Glutamatergic neuron (in vitro differentiated cells): ENCODE measurements around the gene ALG1. TPM values are rescaled to one million over a fixed set of nuclear protein-coding genes. Genes with fewer than 3 reads are reported as not detected.
A peak's percentile ranks its signal among the peaks of the same experiment; 100 is the strongest.

Experiments used
- DNase-seq: peaks from one replicate; pipeline ENCODE4 v3.0.0; 2022
- H3K27ac Mint-ChIP-seq: one replicate; pipeline ENCODE4 v1.8.0; 2020; ENCODE audit warnings: mild to moderate bottlenecking, mixed read lengths, inconsistent platforms; ENCODE audit not compliant: unreplicated experiment
- H3K27me3 Mint-ChIP-seq: one replicate; pipeline ENCODE4 v1.8.0; 2020; ENCODE audit warnings: mild to moderate bottlenecking, moderate library complexity, mixed read lengths, inconsistent platforms; ENCODE audit not compliant: unreplicated experiment
- H3K36me3 Mint-ChIP-seq: one replicate; pipeline ENCODE4 v1.8.0; 2020; ENCODE audit warnings: mild to moderate bottlenecking, mixed read lengths, inconsistent platforms; ENCODE audit not compliant: unreplicated experiment
- H3K4me1 Mint-ChIP-seq: one replicate; pipeline ENCODE4 v1.8.0; 2020; ENCODE audit warnings: mild to moderate bottlenecking, low read depth, mixed read lengths, inconsistent platforms; ENCODE audit not compliant: unreplicated experiment
- H3K4me3 Mint-ChIP-seq: one replicate; pipeline ENCODE4 v1.8.0; 2020; ENCODE audit warnings: mild to moderate bottlenecking, mixed read lengths, inconsistent platforms; ENCODE audit not compliant: unreplicated experiment
- H3K9me3 Mint-ChIP-seq: one replicate; pipeline ENCODE4 v1.8.0; 2020; ENCODE audit warnings: mild to moderate bottlenecking, moderate library complexity, mixed read lengths, inconsistent platforms; ENCODE audit not compliant: unreplicated experiment
- total RNA-seq: library from RNA; stranded (reverse); fragmentation: NEBNext Ultra II Directional; extraction: Animal tissue kit (Norgen Biotek cat#: 25700); gene quantifications from one replicate; pipeline ENCODE4 v1.2.1, GENCODE V29; 2021; ENCODE audit not compliant: unreplicated experiment
- TF ChIP-seq, protein P1 (sequence below): fragments of 200-600 bp; sonication (generic); IDR thresholded peaks from one replicate; pipeline ENCODE4 v1.5.0; 2021; ENCODE audit not compliant: partially characterized antibody, unreplicated experiment

Gene ALG1
- total RNA-seq, 1 donor from 2014 or later: 18.8 TPM

DNA sequence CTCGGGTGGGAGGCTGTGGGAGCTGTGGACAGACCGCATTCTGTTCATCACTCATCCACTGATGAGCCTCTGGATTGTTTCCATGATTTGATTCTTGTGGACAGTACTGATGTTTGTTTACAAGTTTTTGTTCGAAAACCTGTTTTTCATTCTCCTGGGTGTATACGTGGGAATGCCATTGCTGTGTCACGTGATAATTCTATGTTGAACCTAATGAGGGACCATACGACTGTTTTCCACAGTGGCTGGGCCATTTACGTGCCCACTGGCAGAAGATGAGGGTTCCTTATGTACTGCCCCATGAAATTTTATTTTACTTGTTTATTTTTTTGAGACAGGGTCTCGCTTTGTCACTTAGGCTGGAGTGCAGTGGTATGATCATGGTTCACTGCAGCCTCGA, 2.6 kb upstream of the ALG1 start:
- H3K27me3 Mint-ChIP-seq: peaks cover 3% of the 10 kb centered on the region
- H3K9me3 Mint-ChIP-seq: peaks cover 2% of the 10 kb centered on the region
- no peak overlapping the region for H3K4me3 Mint-ChIP-seq
- peaks cover 2% of the 10 kb centered on the region for H3K4me1 Mint-ChIP-seq
- no peak overlapping the region for H3K27ac Mint-ChIP-seq
- TF ChIP-seq, protein P1, sequence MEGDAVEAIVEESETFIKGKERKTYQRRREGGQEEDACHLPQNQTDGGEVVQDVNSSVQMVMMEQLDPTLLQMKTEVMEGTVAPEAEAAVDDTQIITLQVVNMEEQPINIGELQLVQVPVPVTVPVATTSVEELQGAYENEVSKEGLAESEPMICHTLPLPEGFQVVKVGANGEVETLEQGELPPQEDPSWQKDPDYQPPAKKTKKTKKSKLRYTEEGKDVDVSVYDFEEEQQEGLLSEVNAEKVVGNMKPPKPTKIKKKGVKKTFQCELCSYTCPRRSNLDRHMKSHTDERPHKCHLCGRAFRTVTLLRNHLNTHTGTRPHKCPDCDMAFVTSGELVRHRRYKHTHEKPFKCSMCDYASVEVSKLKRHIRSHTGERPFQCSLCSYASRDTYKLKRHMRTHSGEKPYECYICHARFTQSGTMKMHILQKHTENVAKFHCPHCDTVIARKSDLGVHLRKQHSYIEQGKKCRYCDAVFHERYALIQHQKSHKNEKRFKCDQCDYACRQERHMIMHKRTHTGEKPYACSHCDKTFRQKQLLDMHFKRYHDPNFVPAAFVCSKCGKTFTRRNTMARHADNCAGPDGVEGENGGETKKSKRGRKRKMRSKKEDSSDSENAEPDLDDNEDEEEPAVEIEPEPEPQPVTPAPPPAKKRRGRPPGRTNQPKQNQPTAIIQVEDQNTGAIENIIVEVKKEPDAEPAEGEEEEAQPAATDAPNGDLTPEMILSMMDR: no peak
- no peak for DNase-seq
- H3K36me3 Mint-ChIP-seq: no peaks in the 10 kb centered on the region

DNA sequence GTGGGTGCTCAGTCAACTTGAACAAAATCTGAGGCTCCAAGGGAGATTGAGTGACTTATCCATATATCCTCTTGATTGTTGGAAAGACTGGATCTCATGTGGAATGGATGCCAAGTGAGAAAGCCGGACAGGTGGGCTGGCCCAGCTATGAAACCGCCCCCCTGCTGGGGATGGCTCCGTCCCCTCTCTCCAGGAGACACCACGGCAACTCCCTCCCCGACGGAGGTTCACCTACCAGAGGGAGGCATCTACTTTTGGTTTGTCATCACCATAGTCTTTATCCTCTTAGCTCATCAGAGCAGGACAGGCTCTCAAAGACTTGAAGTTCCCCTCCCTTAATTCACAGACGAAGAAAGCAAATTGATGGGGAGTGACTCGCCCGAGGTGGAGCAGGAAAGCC, 1.8 kb upstream of the ALG1 start:
- TF ChIP-seq, protein P1: no peak
- H3K36me3 Mint-ChIP-seq: no peaks in the 10 kb centered on the region
- H3K9me3 Mint-ChIP-seq: peaks cover 2% of the 10 kb centered on the region
- H3K4me3 Mint-ChIP-seq: no peak overlapping the region
- H3K27me3 Mint-ChIP-seq: peaks cover 3% of the 10 kb centered on the region
- peaks cover 2% of the 10 kb centered on the region for H3K4me1 Mint-ChIP-seq
- DNase-seq: no peak
- no peak overlapping the region for H3K27ac Mint-ChIP-seq

DNA sequence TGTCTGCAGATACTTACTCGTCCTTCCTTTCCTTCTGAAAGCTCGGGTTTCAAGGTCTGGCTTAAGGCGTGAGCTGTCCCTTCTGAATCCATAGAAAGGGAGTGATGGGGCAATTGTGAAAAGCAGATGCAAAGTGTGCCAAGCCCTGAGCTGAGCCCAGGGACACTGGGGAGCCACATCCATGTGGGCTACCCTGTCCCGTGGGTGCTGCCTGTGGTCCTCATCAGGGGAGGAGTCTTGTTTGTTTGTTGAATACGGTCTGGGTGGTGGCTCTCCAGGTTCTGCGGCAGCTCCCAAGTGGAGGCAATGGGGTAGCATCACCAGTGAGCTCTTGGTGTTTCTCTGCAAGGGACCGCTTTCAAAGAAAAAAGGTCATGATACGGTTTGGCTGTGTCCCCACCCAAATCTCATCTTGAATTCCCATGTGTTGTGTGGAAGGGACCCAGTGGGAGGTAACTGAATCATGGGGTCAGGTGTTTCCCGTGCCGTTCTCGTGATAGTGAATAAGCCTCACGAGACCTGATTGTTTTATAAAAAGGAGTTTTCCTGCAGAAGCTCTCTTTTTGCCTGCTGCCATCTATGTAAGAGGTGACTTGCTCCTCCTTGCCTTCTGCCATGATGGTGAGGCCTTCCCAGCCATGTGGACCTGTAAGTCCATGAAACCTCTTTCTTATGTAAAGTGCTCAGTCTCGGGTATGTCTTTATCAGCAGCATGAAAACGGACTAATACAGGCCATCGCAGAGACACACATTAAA, 1.0 kb upstream of the ALG1 start:
- TF ChIP-seq, protein P1: no peak
- Mint-ChIP-seq H3K9me3 (peaks cover 2% of the 10 kb centered on the region), H3K27me3 (peaks cover 3% of the 10 kb centered on the region), H3K36me3 (no peaks in the 10 kb centered on the region), H3K4me1 (peaks cover 2% of the 10 kb centered on the region), H3K4me3 (peak overlapping the region; percentile 96), H3K27ac (no peak overlapping the region)
- no peak for DNase-seq

DNA sequence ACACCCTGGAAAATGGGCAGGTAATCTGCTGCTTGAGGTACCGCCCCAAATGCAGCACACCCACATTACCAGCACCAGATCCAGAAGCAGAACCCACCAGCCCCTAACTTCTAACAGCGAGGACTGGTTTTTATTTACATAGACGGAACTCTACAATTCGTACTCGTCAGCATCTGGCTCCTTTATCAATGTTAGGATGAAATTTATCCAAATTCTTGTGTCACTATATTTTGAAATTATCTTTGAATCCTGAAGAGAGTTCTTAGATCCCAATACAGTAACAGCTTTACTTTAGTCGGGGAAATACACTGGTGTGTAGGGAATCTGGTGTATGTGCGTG, 332 bp upstream of the ALG1 start:
- H3K4me3 Mint-ChIP-seq: peak overlapping the region; percentile 96
- TF ChIP-seq, protein P1: no peak
- DNase-seq: no peak
- H3K36me3 Mint-ChIP-seq: no peaks in the 10 kb centered on the region
- peaks cover 3% of the 10 kb centered on the region for H3K27me3 Mint-ChIP-seq
- H3K9me3 Mint-ChIP-seq: peaks cover 2% of the 10 kb centered on the region
- peak overlapping the region; percentile 96 for H3K27ac Mint-ChIP-seq
- peaks cover 2% of the 10 kb centered on the region for H3K4me1 Mint-ChIP-seq
